Thyroid gland (tissue), 4 donors: Measurements from ENCODE around the gene C6orf58. TPM values are rescaled to one million over a fixed set of nuclear protein-coding genes. Genes with fewer than 3 reads are reported as not detected.

Source experiments
- DNase-seq, 2 donors: peaks; one replicate each; pipeline ENCODE4 v3.0.0-alpha.2; 2019
- H3K27ac ChIP-seq, 3 donors: fragments of 200-600 bp; sonication (generic); 1 replicate in 2 of 3; 2 replicates in 1 of 3; pipeline ENCODE4 v1.5.1; 2016 to 2019; ENCODE audit warnings: mild to moderate bottlenecking in 1 of 3, moderate library complexity in 1 of 3
- H3K27me3 ChIP-seq: fragments of 200-600 bp; sonication (generic); one replicate; pipeline ENCODE4 v1.5.1; 2019
- H3K36me3 ChIP-seq, 2 donors: fragments of 200-600 bp; sonication (generic); one replicate each; pipeline ENCODE4 v1.5.1; 2016 to 2019
- H3K4me1 ChIP-seq, 2 donors: fragments of 200-600 bp; sonication (generic); one replicate each; pipeline ENCODE4 v1.5.1; 2017 to 2019
- H3K4me3 ChIP-seq, 3 donors: fragments of 200-600 bp; sonication (generic); replicated peaks in 1 of 3; 1 replicate in 2 of 3; 2 replicates in 1 of 3; pipeline ENCODE4 v1.5.1; 2016; ENCODE audit warnings: mild to moderate bottlenecking in 1 of 3
- H3K9me3 ChIP-seq: fragments of 200-600 bp; sonication (generic); one replicate; pipeline ENCODE4 v1.5.1; 2017
- CTCF ChIP-seq, 6 experiments: fragments of 200-600 bp in 3 of 6; fragments of 450-650 bp in 3 of 6; sonication (generic) in 3 of 6; IDR thresholded peaks; one replicate each; pipeline ENCODE4 v1.5.1; 2016 to 2019; ENCODE audit warnings: antibody characterized with exemption in 6 of 6, mild to moderate bottlenecking in 2 of 6, inconsistent platforms in 1 of 6, moderate library complexity in 1 of 6
- POLR2A ChIP-seq, 2 donors: fragments of 450-650 bp; IDR thresholded peaks; one replicate each; pipeline ENCODE4 v1.6.1; 2017; ENCODE audit warnings: antibody characterized with exemption in 2 of 2, mild to moderate bottlenecking in 2 of 2, moderate library complexity in 1 of 2
- WGBS, 2 donors: methylation state at CpG; one replicate each; pipeline ENCODE4 v1.1.5; 2017; 5-methylcytosine and 5-hydroxymethylcytosine counted together
- intact Hi-C: fragments of 100-400 bp; cut with DNase I; formaldehyde crosslinking; loops from one replicate; pipeline ENCODE4 v1.15.1; 2023
- total RNA-seq, 4 donors: library from RNA; depleted of rRNA; stranded (reverse); fragments of >200 nt; gene quantifications; one replicate each; pipeline ENCODE4 v1.2.3, GENCODE V29; 2016

Gene C6orf58
- total RNA-seq, 4 donors from 2014 or later = not detected

- no peaks in the 10 kb centered on the region for H3K36me3 ChIP-seq
- TF ChIP-seq CTCF (IDR thresholded peaks at IDR 0.05) = no peak
- no peak for TF ChIP-seq POLR2A (IDR thresholded peaks at IDR 0.05)
- intact Hi-C loops = no loop called here
These were observed 12.2 kb upstream of the C6orf58 start for GRCh38 chr6:127564761-127565160.

GRCh38 chr6:127566119-127566518 lies 10.9 kb upstream of the C6orf58 start:
- no peaks in the 10 kb centered on the region for H3K36me3 ChIP-seq

More at GRCh38 chr6:127564761-127565160, 12.2 kb upstream of the C6orf58 start:
- Histone ChIP-seq H3K4me1 (peaks cover 9% of the 10 kb centered on the region in 2 donors), H3K4me3 (no peak overlapping the region), H3K27me3 (no peaks in the 10 kb centered on the region), H3K27ac (no peak overlapping the region), H3K9me3 (no peaks in the 10 kb centered on the region)
- DNase-seq = no peak
- WGBS, 2 donors = 86 to 90% methylated on average over 3 of the region's 3 CpGs

GRCh38 chr6:127566651-127567050 lies 10.3 kb upstream of the C6orf58 start:
- intact Hi-C loops = no loop called here

More at GRCh38 chr6:127566119-127566518, 10.9 kb upstream of the C6orf58 start:
- Histone ChIP-seq H3K4me3 (no peak overlapping the region), H3K4me1 (peaks cover 9% of the 10 kb centered on the region in 2 donors), H3K27me3 (no peaks in the 10 kb centered on the region), H3K27ac (no peak overlapping the region), H3K9me3 (no peaks in the 10 kb centered on the region)
- DNase-seq = no peak
- no peak for TF ChIP-seq CTCF (IDR thresholded peaks at IDR 0.05)
- no peak for TF ChIP-seq POLR2A (IDR thresholded peaks at IDR 0.05)
- intact Hi-C loops = no loop called here

GRCh38 chr6:127567476-127567875 lies 9.5 kb upstream of the C6orf58 start:
- H3K36me3 ChIP-seq = no peaks in the 10 kb centered on the region

More at GRCh38 chr6:127566651-127567050, 10.3 kb upstream of the C6orf58 start:
- no peaks in the 10 kb centered on the region for H3K36me3 ChIP-seq
- TF ChIP-seq CTCF (IDR thresholded peaks at IDR 0.05) (no peak), POLR2A (IDR thresholded peaks at IDR 0.05) (no peak)
- H3K4me3 ChIP-seq = no peak overlapping the region
- no peaks in the 10 kb centered on the region for H3K9me3 ChIP-seq
- DNase-seq = no peak
- H3K27me3 ChIP-seq = no peaks in the 10 kb centered on the region
- H3K4me1 ChIP-seq = peaks cover 9% of the 10 kb centered on the region in 2 donors
- H3K27ac ChIP-seq = no peak overlapping the region

More at GRCh38 chr6:127567476-127567875, 9.5 kb upstream of the C6orf58 start:
- no peak for TF ChIP-seq POLR2A (IDR thresholded peaks at IDR 0.05)
- TF ChIP-seq CTCF (IDR thresholded peaks at IDR 0.05) = no peak
- H3K27me3 ChIP-seq = no peaks in the 10 kb centered on the region
- H3K9me3 ChIP-seq = no peaks in the 10 kb centered on the region
- peaks cover 9% of the 10 kb centered on the region in 2 donors for H3K4me1 ChIP-seq
- WGBS, 2 donors = 65 to 74% methylated on average over 2 of the region's 2 CpGs
- DNase-seq = no peak
- intact Hi-C loops = no loop called here
- no peak overlapping the region for H3K4me3 ChIP-seq
- peak overlapping the region in 1 of 3 donors; percentile 10 for H3K27ac ChIP-seq
